Globus pallidus (tissue), 1 donor: ENCODE measurements around the gene HEATR5A.
"Not testable (repeated sequence)": the region's sequence is repeated elsewhere in the genome, so short reads cannot be mapped to it uniquely, and the experiment has no call there.

Experiments used
- DNase-seq: peaks from one replicate; pipeline ENCODE4 v3.0.0-alpha.2; 2015; ENCODE audit warnings: low spot score

Gene HEATR5A

DNA sequence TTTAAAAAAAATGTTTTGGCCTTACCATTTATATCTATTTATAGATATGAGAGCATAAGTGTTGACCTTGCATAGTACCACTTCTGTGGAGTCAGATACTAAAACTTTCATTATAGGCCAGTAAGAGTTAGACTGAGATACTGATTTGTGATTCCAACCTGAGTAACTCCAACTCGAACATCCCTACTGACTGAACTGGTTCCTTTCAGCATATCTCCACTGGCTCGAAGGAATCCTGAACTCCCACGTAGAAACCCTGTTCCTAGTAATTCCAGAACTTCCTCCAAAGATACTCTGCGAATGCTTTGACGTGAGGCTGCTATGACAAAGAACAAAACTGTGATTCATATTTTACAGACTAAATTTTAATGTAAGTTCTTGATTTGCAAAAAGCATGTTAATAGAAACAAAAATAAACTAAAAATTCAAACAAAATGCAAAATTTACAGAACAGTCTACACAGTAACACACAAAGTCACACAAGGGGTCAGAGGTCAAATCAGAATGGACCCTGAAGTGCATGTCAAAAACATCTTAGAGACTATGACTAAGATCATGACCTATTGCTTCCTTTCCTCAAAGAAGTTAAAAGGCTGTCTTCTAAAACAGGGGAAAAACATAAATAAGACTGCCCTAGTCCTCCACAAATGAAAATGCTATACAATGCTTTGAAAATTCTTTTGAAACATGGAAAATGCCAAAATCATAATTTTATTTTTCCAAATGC, 31.5 kb downstream of the HEATR5A start:
- DNase-seq, result no peak

DNA sequence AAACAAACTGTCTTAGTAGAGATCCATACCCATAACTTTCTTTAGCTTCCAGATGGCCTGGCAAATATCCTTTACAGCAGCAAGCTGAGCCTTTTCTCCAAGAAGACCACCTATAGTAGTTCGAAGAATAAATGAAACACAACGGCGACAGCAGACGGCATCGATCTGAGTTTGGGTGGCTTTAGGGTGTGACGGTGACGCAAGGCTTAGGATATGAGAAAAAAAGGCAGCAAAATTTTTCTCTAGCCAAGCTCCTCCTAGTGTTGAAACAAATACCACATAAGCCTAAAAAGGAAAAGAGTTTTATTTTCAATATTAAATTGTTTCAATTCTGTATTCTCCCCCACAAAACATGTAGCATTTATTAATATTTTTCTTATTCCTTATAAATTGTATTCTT, 33.3 kb downstream of the HEATR5A start:
- no peak for DNase-seq

DNA sequence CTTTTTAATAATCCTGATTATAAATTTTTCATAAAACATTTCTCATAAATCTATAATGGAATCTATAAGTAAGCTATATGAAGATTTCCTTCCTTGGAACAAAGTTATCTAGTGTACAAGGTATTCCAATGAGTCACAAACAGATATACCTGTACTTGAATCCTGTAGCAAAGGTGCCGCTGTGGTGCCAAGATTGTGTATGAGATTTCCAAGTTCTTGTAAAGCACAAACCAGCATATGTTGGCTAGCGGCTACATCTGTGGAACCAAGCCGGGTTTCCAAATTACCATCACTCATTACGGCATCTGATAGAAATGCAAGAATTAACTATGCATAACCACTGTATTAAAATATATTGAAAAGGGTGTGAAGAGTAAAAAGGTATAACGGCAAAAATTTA, 34.1 kb downstream of the HEATR5A start:
- DNase-seq, result no peak

DNA sequence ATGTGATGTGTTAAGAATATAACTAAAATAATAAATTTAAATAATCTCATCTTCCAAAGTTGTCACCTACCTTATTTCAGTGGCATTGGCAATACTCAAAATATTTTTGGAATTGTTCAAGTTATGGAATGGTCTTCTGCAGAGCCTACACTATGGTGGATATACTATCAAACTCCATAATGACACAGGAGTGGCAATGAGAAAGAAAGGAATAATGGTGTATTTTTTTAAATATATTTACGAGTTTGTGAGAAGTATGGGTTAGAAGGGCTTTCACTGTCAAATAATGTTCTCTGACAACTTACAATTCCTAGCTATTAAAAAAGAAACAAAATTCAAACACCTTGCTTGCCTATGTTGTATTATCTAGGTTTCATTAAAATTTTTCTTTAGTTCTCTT, 38.1 kb downstream of the HEATR5A start:
- DNase-seq, result no peak

DNA sequence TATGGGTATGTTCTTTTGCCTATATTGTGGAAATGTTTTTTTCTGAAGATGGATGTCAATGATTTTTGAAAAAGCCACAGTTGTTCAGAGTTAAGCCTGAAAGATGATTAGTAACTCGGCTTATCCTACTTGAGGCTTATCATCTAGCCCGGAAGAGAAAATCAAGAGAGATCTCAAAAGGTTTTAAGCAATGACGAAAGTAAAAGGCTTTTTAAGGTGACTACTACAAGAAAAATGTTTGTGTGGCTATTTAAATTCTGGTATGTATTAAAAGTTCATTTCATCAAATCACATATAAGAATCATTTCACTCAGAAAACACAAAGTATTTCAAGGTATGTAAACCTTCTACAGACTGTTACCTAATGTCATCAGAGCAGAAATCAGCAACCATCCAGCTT, 40.2 kb downstream of the HEATR5A start:
- no peak for DNase-seq

DNA sequence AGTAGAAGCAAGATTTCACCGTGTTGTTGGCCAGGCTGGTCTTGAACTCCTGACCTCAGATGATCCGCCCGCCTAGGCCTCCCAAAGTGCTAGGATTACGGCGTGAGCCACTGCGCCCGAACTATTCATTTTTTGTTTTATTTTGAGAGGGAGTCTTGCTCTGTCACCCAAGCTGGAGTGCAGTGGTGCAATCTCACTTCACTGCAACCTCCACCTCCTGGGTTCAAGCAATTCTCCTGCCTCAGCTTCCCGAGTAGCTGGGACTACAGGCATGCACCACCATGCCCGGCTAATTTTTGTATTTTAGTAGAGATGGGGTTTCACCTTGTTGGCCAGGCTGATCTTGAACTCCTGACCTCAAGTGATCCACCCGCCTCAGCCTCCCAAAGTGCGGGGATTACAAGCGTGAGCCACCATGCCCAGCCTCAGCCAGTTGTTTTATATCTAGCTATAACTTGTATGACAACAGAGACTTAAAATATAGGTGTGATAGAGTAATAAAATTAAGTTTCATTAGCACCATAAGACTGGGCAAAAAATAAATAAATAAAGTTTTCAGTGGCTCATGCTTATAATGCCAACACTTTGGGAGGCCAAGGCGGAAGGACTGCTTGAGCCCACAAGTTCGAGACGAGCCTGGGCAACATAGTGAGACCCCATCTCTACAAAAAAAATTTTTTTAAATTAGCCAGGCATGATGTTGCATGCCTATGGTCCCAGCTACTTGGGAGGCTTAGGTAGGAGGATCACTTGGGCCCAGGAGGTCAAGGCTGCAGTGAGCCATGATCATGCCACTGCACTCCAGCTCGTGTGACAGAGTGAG, 41.0 kb downstream of the HEATR5A start:
- not testable (repeated sequence) for DNase-seq

DNA sequence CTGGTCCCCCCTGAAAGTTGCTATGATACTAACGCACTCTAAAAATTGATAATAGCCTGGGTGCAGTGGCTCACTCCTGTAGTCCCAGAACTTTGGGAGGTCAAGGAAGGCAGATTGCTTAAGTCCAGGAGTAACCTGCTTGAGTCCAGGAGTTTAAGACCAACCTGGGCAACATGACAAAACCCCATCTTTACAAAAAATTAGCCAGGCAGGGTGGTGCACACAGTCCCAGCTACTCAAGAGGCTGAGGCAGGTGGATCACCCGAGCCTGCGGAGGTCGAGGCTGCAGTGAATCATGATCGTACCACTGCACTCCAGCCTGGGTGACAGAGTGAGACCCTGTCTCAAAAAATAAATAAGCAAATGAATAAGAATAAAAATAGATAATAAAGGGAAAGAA, 42.9 kb downstream of the HEATR5A start:
- no peak for DNase-seq

DNA sequence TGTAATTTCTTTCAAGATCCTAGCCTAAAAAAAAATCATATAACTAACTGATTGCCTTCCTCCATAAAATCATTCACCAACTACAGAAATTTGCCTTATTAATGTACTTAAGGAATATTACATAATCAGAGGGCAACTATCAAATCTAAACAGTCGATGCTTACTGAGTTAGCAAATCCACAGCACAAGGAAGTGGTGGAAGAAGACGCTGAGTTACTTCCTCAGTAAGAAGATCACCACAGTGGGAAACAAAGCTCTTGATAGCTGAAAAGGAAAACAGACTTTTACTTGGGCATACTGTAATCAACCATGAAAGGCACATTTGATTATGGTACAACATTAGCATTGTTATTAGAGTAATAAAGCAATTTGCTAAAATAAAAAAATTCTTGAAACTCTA, 48.7 kb downstream of the HEATR5A start:
- DNase-seq, result no peak

DNA sequence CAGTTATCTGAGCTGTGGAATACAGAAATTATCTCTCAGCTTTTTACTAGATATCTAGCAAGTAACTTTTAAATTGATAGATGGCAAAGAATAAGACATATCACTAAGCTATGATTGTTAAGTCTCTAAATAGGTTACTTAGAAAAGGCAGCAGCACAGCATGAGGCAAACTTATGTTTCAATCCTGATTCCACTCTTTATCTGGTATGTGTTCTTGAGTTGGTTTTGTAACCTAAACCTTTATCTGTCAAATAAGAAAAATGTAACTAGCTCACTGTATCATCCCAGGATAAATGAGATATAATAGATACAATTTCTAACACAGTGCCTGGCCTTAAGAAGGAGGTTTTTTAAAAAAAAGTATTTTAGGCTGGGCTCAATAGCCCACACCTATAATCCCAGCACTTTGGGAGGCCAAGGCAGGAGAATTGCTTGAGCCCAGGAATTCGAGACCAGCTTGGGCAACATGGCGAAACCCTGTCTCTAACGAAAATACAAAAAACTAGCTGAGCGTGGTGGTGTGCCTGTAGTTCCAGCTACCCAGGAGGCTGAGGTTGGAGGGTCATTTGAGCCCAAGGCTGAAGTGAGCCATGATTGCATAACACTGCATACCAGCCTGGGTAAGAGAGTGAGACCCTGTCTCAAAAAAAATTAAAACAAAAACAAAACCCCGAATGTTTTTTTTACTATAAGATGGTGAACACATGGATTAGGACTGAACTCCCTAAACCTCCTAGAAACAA, 56.8 kb downstream of the HEATR5A start:
- no peak for DNase-seq

DNA sequence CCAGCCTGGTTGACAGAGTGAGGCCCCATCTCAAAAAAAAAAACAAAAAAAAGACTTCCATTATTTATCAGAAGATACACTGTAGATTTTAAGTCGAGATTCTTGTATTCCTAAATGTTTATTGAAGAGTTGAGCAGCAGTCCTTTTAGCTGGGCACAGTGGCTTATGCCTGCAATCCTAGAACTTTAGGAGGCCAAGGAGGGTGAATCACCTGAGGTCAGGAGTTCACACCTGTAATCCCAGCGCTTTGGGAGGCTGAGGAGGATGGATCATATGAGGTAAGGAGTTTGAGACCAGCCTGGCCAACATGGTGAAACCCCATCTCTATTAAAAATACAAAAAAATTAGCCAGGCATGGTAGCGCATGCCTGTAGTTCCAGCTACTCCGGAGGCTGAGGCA, 57.6 kb downstream of the HEATR5A start:
- DNase-seq, result no peak

DNA sequence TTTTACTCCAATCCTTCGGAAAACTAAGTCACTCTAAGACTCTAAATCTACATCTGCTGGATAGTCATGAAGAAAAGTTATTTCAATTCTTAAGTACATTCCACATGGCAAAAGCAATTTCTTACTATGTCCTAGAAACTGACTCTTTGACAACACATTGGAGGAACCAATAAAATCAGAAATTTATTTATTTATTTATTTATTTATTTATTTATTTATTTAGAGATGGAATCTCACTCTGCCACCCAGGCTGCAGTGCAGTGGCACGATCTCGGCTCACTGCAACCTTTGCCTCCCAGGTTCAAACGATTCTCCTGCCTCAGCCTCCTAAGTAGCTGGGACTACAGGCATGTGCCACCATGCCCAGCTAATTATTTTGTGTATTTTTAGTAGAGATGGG, 58.6 kb downstream of the HEATR5A start:
- not testable (repeated sequence) for DNase-seq

DNA sequence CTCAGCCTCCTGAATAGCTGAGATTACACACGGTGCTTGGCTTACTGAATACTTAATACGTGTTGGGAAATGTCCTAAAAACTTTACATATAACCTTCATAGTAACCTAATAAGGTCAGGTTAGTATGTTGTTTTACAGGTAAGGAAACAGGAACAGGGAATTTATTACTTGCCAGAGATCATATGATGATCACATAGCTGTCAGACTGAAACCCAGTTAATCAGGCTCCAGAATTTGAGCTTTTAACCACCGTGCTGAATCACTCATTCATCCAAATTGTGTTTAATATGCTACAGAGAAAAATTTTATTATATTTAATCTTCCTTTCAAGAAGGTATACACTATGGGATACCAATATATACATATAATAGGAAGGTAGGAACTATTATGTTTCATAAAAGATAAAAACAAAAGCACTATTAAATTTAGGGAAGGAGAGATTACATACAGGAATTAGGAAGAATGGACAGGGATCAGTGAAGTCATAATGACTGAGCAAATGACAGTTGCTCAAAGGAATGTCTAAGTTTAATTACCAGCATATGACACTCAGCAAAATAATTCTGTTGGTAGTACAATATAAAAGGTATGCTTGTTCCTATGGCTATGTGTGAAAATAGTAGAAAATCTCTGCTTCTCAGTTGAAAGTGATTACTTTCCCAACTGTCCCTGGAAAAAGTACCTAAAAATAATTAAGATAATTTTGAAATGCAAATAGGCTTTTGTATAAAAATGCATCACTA, 59.3 kb downstream of the HEATR5A start:
- no peak for DNase-seq

DNA sequence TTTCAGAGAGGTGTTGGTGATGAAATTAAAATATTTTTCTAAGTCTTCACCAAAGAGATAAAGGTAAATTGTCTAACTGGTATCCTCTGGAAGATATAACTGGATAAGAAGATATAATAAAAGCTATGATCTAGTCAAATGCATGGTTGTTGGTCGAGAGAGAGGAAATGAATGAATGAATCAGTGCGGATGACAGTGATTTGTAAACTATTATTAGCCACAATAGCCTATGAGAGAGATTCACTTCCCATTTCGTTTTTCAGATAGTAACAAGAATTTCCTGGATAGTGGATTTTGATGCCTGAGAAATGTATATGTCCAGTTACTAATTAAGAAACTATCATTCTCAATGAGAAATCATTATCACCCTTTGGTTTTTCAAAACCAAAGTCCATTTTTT, 63.1 kb downstream of the HEATR5A start:
- no peak for DNase-seq

DNA sequence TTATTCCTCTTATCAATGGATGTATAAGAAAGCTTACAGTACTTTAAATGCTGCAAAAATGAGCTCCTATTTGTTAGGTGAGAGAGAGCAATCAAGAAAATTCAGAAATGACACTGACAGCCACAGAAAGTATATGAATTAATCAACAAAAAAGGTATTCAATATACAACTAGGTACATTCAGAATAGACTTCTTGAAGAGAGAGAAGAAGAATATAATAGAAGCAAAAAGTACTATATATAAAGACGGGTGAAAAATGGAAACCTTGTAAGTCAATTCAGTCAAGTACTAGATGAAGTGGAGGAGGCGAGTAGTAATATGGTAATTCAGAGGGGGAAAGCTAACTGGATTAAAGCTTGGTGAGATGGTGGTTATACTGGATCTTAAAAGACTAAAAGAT, 74.3 kb downstream of the HEATR5A start:
- DNase-seq, result no peak

DNA sequence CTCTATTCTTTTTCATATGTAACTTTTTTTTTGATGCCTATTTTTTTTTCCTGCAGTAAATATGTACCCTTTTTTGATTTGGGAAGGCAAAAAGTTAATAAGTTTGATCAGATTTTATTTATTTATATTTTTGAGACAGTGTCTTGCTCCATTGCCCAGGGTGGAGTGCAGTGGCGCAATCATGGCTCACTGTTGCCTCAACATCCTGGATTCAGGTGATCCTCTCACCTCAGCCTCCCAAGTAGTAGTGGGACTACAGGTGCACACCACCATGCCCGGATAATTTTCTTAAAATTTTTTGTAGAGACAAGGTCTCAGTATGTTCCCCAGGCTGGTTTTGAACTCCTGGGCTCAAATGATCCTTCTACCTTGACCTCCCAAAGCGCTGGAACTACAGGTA, 79.1 kb downstream of the HEATR5A start:
- DNase-seq, result no peak

DNA sequence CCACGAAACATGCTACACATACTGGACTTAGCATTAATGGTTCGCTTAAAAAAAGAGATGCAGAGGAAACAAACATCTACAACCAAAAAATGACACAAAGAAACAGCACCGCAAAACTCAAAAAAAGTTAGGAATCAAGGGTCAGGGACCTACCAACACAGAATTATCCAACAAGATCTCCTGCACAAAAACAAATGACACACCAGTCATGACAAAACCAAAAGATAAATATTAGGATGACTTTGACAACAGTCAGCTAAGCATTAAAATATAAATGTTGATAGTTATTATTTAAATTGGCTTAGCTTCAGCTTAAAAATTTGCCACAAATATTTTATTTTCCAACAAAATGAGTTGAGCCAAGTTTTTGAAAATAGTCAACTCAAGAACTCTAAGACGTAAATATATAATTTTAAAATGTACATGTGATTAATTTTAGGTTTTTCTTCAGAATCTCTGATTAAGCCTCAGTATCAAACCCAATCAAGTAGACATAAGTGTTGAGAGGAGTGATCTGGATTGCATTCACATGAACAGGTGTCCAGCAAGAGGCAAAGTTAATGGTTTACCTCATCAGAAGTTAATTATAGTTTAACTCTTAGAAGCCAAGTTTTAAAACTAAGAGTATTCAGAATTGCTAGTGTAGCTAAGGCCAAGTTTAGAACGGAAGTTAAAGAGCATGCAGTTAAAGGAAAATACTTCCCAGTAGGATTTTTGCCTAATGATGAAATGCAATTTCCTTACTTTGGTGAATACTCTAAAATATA, 79.9 kb downstream of the HEATR5A start:
- no peak for DNase-seq

DNA sequence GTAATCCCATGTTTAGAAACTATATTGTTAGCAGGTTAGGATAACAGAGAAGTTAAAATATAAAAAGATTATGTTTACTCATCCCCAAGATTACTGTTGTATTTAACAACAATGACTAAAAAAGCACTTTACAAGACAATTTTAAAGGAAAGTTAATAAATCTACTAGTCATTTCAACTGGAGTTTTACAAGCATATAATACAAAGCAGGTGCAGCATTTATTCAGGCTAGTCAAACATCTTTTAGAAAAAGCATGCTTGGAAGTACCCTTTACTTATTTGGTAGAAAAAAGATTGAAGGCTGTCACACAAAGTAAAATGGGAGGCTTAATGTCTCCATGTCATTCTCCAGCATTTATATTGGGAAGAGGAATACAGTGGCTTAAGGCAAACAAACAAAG, 80.6 kb downstream of the HEATR5A start:
- no peak for DNase-seq

DNA sequence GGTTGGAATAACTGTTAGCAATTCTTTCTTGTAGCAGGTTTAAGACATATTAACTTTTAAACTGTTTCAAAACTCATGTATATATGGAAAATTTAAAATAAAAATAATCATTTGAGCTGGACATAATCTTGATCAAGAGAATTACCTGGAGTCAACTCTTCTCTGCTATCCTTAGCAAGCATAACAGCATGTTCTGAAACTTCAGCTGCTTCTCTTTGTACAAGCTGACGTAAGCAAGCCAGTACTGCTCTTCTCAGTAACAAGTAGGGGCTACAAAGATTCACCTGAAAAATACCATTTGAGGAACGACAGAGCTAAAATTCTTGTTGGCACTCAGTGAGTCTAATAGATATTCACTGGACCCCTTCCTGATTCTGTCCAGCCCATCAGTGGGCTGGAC, 83.0 kb downstream of the HEATR5A start:
- no peak for DNase-seq

DNA sequence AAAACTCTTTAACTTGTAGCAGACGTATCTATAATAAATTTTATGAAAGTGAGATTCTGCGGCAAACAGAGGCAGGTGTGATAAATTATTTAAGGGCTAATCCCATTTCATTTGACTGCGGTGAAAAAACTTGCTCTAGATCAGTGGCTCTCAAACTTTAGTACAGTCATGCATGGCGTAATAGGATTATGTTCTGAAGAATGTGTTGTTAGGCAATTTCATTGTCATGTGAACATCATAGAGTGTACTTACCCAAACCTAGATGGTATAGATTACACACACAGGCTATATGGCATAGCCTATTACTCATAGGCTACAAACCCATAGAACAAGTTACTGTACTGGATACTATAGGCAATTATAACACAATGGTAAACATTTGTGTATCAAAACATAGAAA, 83.7 kb downstream of the HEATR5A start:
- DNase-seq, result no peak

DNA sequence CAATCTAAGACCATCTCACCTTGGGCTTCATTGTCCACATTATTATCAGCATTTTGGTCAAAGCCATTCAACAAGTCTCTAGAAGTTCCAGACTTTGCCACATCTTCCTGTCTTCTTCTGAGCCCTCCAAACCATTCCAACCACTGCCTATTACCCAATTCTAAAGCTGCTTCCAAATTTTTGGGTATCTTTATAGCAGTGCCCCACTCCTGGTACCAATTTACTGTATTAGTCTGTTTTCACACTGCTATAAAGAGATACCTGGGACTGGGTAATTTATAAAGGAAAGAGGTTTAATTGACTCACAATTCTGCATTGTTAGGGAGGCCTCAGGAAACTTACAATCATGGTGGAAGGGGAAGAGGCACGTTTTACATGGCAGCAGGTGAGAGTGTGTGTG, 89.0 kb downstream of the HEATR5A start:
- DNase-seq, result not testable (repeated sequence)

DNA sequence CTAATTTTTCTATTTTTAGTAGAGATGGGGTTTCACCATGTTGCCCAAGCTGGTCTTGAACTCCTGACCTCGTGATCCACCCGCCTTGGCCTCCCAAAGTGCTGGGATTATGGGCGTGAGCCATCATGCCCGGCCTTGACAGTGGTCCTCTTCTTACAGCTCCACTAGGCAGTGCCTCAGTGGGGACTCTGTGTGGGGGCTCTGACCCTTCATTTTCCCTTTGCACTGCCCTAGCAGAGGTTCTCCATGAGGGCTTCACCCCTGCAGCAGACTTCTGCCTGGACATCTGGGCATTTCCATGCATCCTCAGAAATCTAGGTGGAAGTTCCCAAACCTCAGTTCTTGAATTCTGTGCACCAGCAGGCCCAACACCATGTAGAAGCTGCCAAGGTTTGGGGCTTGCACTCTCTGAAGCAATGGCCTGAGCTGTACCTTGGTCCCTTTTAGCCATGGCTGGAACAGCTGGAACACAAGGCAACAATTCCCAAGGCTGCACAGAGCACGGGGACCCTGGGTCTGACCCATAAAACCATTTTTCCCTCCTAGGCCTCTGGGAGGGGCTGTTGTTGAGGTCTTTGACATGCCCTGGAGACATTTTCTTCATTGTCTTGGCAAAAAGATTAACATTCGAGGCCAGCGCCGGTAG, 90.4 kb downstream of the HEATR5A start:
- not testable (repeated sequence) for DNase-seq
